AG10803 (cell line): ENCODE measurements around the gene CASKIN2.

Source experiments
- DNase-seq: peaks from one replicate; pipeline ENCODE4 v3.0.0; 2010; ENCODE audit warnings: low read depth
- H3K4me3 ChIP-seq: 2 replicates; pipeline ENCODE4 v1.5.1; 2011; ENCODE audit warnings: mild to moderate bottlenecking, low read length, control low read depth
- TF ChIP-seq, protein P1 (sequence below): conservative IDR thresholded peaks from 2 replicates; pipeline ENCODE4 v1.5.1; 2011; ENCODE audit warnings: mild to moderate bottlenecking, low read length, control low read depth, inconsistent platforms

CASKIN2 gene

DNA sequence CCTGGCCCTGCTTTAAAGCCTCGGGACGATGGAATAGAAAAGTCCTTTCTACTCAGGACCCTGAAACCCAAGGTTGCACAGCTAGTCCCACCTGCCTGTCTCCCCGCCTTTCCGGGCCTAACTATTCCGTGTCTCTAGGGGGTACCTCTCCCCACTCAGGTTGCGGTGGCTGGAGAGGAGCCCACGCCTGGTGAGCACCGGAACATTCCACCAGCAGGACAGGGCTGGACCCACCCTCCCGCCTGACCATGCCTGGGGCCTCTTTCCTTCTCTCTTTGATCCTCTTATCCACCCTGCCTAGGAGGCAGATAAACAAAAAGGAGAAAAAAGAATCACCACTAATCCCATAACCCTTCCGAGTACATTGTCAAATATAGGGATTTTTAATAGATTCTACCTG, 21.0 kb upstream of the CASKIN2 start:
- no peak for DNase-seq
- TF ChIP-seq, protein P1, sequence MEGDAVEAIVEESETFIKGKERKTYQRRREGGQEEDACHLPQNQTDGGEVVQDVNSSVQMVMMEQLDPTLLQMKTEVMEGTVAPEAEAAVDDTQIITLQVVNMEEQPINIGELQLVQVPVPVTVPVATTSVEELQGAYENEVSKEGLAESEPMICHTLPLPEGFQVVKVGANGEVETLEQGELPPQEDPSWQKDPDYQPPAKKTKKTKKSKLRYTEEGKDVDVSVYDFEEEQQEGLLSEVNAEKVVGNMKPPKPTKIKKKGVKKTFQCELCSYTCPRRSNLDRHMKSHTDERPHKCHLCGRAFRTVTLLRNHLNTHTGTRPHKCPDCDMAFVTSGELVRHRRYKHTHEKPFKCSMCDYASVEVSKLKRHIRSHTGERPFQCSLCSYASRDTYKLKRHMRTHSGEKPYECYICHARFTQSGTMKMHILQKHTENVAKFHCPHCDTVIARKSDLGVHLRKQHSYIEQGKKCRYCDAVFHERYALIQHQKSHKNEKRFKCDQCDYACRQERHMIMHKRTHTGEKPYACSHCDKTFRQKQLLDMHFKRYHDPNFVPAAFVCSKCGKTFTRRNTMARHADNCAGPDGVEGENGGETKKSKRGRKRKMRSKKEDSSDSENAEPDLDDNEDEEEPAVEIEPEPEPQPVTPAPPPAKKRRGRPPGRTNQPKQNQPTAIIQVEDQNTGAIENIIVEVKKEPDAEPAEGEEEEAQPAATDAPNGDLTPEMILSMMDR, result no peak
- H3K4me3 ChIP-seq, result no peak overlapping the region

DNA sequence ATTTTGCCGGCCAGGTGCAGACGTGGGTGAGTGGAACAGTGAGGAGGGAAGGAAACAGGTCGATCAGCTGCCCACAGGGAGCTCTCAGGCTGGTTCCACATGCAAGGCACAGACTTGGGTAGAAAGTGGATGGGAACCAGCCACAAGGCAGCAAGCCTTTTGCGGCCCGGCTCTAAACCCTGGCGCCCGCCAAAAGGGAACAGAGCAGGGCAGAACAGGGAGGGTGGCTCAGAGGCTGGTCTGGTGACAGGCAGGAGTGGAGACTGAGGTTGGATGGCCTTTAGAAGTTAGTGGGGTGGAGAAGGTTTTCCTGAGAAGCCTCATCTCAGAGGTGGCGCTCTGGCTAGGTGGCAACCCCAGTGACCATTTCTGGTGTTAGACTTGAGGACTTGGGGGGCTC, 20.5 kb upstream of the CASKIN2 start:
- TF ChIP-seq, protein P1, result no peak
- no peak overlapping the region for H3K4me3 ChIP-seq
- DNase-seq, result no peak

DNA sequence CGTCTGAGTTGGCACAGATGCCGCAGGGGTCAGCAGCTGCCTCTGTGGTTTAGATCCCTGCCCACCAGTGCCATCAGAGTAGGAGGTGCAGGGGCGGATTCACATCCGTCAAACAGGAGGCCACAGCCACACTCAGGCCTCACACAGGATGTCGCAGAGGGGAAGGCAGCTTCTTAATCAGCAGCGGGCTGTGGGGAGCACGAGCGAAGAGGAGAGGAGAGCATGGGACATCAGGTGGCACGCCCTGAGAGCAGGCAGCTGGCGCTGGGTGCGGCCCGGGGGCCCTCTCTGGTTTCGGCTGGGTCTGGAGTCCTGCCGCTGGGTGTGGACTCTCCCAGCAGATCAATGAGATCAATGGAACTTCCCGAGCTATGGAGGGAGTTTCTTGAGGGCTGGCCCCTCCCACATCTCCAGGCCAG, 19.8 kb upstream of the CASKIN2 start:
- no peak for DNase-seq
- H3K4me3 ChIP-seq, result no peak overlapping the region
- TF ChIP-seq, protein P1, result no peak

DNA sequence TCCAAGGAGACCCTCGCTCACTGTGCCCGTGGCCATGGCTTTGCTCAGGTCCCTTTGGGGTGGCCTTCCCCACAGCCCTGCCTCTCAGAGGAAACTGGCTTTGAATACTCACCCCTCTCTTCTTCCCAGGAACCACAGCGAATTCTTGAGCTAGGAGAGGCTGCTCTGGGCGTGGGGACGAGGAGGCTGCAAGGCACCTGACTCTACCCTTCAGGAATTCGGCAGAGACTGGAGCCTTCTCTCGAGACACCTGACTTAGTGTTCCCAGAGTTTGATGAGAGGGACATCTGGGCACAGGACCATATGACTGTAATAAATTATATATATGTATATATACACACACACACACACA, 16.4 kb upstream of the CASKIN2 start:
- DNase-seq, result no peak
- TF ChIP-seq, protein P1, result no peak
- no peak overlapping the region for H3K4me3 ChIP-seq

DNA sequence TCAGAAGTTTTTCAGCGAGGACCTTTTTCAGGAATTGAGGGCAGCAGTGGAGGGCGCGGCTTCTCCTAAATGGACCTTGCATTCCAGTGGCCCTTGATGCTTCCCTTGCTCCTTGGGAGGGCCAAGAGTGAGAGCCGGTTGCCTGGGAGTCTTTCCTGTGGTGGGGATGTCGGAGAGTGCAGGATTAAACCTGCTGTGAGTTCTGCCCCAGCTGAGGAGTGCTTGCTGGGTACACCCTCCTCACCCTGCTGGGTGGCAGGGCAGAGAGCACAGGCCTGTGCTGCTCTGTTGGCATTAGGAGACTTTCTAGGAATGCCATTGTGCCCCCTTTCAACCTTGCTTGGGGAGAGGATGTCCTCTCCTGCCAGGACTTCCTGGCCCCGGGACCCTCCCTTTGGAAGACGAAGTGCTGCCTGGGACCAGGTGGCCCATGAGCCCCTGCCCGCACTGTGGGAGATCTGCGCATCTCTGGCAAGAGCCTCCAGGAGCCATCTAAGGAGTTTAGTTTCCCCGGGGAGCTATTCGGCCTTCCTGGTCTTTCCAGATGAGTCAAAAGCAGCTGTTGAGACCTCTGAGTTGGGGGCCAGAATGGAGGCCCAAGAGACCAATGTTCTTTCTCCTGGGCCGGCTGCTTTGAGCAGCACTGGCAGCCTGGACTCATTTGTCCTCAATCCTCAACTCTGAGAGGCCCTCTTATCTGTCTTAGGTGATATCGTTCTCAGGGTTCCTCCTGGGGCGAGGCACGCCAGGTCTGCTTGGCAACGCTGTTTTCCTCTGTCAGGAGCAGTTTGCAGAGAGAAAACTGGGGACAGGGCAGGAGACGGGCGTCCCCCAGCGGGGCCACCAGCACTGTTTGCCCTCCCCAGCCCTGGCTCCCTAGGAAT, 15.7 kb upstream of the CASKIN2 start:
- DNase-seq, result no peak
- no peak overlapping the region for H3K4me3 ChIP-seq
- TF ChIP-seq, protein P1, result no peak

DNA sequence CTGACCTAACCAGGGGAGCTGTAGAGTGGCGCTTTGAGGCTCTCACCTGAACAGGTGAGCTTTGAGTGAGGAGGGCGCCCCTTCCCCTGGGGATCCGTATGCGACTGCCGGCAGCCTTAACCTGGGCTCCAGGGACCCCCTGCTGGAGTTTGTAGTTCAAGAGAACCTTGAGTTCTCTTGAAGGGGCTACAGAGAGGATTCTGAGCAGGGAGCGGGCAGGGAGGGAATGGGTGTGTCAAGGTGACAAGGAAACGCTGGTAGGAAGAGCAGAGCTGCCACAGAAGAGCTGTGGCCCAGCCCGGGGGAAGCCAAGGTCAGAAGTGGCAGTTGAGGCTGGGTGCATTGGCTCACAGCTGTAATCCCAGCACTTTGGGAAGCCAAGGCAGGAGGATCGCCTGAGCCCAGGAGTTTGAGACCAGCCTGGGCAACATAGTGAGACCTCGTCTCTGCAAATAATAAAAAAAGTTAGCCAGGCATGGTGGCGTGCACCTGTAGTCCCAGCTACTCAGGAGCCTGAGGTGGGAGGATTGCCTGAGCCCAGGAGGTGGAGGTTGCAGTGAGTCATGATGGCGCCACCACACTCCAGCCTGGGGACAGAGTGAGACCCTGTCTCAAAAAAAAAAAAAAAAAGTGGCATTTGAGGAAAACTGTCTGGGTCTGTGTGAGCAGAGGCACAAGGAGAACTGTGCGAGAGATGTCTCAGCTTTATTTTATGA, 11.4 kb upstream of the CASKIN2 start:
- no peak overlapping the region for H3K4me3 ChIP-seq
- TF ChIP-seq, protein P1, result no peak
- no peak for DNase-seq
